Peyer's patch (tissue), 4 donors: ENCODE data around the gene TSPAN4.

Experiments
- CTCF ChIP-seq, 6 experiments: fragments of 450-650 bp in 4 of 6; fragments of 200-600 bp in 2 of 6; sonication (generic) in 1 of 6; IDR thresholded peaks; one replicate each; pipeline ENCODE4 v1.5.1; 2017 to 2019; ENCODE audit warnings: antibody characterized with exemption in 6 of 6, mild to moderate bottlenecking in 3 of 6, moderate library complexity in 1 of 6
- POLR2A ChIP-seq, 2 donors: fragments of 450-650 bp; IDR thresholded peaks; one replicate each; pipeline ENCODE4 v1.5.1; 2017; ENCODE audit warnings: antibody characterized with exemption in 2 of 2, mild to moderate bottlenecking in 2 of 2, moderate library complexity in 2 of 2

DNA sequence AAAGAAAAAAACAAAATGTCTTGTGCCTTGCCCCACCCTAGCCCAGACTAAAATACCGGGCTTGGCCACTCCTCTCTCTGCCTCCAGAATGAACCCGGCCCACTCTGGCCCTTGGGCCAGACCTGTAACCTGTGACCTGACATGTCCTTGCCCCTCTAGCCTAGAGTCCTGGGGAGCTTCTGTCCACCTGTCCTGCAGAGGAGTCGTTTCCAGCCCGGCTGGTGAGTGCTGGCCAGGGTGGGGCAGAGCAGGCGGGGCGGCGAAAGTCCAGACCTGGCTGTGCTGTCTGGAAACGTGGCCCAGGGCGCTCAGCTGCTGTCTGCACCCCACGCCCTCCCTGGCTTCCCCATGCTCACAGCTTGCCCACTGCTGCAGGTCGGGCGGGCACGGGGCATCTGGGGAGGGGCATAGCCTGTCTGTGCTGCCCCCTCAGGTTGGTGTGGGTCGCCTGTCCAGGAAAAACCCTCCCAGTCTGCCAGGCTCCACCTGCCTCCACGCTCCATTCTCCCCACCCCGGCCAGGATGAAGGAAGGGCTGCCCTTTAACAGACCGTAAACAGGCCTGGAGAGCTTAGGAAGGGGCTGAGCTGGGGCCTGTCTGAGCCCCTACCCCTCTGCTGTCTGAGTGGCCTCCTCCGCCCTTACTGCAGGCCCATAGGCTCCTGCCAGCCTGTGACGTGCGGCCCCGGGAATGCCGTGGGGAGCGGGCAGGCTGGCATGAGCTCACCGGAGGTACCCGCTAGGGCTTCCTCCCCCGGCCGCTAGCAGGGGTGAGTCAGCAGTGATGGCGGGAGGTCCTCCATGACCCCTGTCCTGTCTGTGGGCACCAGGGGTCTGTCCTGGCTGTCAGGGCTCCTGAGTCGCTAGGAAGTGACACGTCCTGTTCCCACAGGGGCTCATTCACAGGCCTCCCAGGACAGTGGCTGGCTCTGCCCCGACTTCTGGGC, 8.0 kb upstream of the TSPAN4 start:
- TF ChIP-seq CTCF (IDR thresholded peaks at IDR 0.05) (peak in 1 of 6 experiments; percentile 8), POLR2A (IDR thresholded peaks at IDR 0.05) (peak; percentile 45 to 65)
